ENCODE measurements around the gene TRAF2. TPM values are rescaled to one million over a fixed set of nuclear protein-coding genes. Genes with fewer than 3 reads are reported as not detected.

TRAF2 gene
- total RNA-seq, 2 experiments from 2014 or later: 10.6 to 11.6 TPM

DNA sequence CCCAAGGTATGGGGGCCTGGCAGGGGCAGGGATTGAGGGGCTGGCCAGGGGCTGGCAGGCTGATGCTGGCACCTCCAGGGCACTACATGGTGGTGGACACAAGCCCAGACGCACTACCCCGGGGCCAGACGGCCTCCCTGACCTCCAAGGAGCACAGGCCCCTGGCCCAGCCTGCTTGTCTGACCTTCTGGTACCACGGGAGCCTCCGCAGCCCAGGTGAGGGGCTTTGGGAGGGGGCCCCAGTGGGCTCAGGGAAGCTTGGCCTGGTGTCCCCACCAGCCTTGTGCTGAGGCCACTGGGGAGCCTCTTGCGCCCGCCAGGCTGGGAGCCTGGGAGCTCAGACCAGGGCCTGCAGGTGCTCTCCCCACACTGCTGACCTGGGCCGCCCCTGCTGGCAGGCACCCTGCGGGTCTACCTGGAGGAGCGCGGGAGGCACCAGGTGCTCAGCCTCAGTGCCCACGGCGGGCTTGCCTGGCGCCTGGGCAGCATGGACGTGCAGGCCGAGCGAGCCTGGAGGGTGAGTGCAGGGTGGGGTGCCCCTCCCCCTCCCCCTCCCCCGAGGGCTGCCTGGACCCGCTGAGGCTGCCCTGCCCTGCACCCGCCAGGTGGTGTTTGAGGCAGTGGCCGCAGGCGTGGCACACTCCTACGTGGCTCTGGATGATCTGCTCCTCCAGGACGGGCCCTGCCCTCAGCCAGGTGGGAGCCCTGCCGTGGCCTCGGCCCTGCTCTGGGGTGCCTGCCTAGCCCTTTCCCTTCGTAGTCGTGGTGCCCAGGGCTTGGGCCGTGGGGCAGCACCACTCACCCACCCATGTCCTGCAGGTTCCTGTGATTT is 28.5 kb upstream of the TRAF2 start:
- H3K27me3 ChIP-seq (ENCODE audit: control insufficient read depth in 1 of 2, insufficient read depth in 2 of 2, low read length in 2 of 2): no peaks in the 10 kb centered on the region
- Mint-ChIP-seq H3K9me3 (no peaks in the 10 kb centered on the region), H3K27me3 (no peaks in the 10 kb centered on the region), H3K4me3 (no peak overlapping the region), H3K27ac (no peak overlapping the region), H3K4me1 (ENCODE audit: low read depth) (no peaks in the 10 kb centered on the region), H3K36me3 (ENCODE audit: low read depth) (peaks cover 6% of the 10 kb centered on the region)
- intact Hi-C loops (cut with DNase I, micrococcal nuclease): no loop called here
- H3K4me1 ChIP-seq (ENCODE audit: insufficient read depth, low read length): no peaks in the 10 kb centered on the region
- no peak overlapping the region for H3K27ac ChIP-seq (ENCODE audit: low read depth in 1 of 2, low read length in 2 of 2)
- ChIA-PET POLR2A (no interaction called here), CTCF (no interaction called here)
- no peaks in the 10 kb centered on the region for H3K9me3 ChIP-seq (ENCODE audit: control insufficient read depth in 1 of 2, insufficient read depth in 1 of 2, low read length in 2 of 2)
- DNase-seq (peak in 2 of 14 experiments; percentile 0 to 33), ATAC-seq (ENCODE audit: poor library complexity) (no peak)
- no peak overlapping the region for H3K4me3 ChIP-seq (ENCODE audit: low read length)
- TF ChIP-seq, protein P1, sequence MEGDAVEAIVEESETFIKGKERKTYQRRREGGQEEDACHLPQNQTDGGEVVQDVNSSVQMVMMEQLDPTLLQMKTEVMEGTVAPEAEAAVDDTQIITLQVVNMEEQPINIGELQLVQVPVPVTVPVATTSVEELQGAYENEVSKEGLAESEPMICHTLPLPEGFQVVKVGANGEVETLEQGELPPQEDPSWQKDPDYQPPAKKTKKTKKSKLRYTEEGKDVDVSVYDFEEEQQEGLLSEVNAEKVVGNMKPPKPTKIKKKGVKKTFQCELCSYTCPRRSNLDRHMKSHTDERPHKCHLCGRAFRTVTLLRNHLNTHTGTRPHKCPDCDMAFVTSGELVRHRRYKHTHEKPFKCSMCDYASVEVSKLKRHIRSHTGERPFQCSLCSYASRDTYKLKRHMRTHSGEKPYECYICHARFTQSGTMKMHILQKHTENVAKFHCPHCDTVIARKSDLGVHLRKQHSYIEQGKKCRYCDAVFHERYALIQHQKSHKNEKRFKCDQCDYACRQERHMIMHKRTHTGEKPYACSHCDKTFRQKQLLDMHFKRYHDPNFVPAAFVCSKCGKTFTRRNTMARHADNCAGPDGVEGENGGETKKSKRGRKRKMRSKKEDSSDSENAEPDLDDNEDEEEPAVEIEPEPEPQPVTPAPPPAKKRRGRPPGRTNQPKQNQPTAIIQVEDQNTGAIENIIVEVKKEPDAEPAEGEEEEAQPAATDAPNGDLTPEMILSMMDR (IDR thresholded peaks at IDR 0.05): no peak
- peaks cover 17% of the 10 kb centered on the region for H3K36me3 ChIP-seq (ENCODE audit: insufficient read depth, low read length)

DNA sequence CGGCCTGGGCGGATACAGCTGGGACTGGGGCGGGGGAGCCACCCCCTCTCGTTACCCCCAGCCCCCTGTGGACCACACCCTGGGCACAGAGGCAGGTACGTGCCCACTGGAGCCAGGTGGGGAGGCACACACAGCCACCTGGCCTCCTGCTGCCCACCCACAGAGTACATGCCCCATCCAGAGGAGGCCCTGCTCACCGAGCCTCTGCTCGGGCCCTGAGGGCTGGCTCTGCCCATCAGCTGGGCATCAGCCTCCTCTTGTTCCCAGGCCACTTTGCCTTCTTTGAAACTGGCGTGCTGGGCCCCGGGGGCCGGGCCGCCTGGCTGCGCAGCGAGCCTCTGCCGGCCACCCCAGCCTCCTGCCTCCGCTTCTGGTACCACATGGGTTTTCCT is 27.9 kb upstream of the TRAF2 start:
- Histone ChIP-seq H3K27me3 (ENCODE audit: control insufficient read depth in 1 of 2, insufficient read depth in 2 of 2, low read length in 2 of 2) (no peaks in the 10 kb centered on the region), H3K36me3 (ENCODE audit: insufficient read depth, low read length) (peaks cover 24% of the 10 kb centered on the region), H3K9me3 (ENCODE audit: control insufficient read depth in 1 of 2, insufficient read depth in 1 of 2, low read length in 2 of 2) (no peaks in the 10 kb centered on the region), H3K27ac (ENCODE audit: low read depth in 1 of 2, low read length in 2 of 2) (no peak overlapping the region), H3K4me3 (ENCODE audit: low read length) (no peak overlapping the region), H3K4me1 (ENCODE audit: insufficient read depth, low read length) (no peaks in the 10 kb centered on the region)
- no peaks in the 10 kb centered on the region for H3K27me3 Mint-ChIP-seq
- intact Hi-C loops (cut with DNase I, micrococcal nuclease): no loop called here
- H3K27ac Mint-ChIP-seq: no peak overlapping the region
- no peak overlapping the region for H3K4me3 Mint-ChIP-seq
- CTCF ChIA-PET: no interaction called here
- POLR2A ChIA-PET: no interaction called here
- H3K36me3 Mint-ChIP-seq (ENCODE audit: low read depth): peaks cover 13% of the 10 kb centered on the region
- no peaks in the 10 kb centered on the region for H3K4me1 Mint-ChIP-seq (ENCODE audit: low read depth)
- TF ChIP-seq, protein P1 (IDR thresholded peaks at IDR 0.05): no peak
- peak in 1 of 14 experiments; percentile 22 for DNase-seq
- H3K9me3 Mint-ChIP-seq: no peaks in the 10 kb centered on the region
- no peak for ATAC-seq (ENCODE audit: poor library complexity)

GRCh38 chr9:136858844-136859757 is 27.2 kb upstream of the TRAF2 start:
- H3K9me3 Mint-ChIP-seq: no peaks in the 10 kb centered on the region
- Histone ChIP-seq H3K27me3 (ENCODE audit: control insufficient read depth in 1 of 2, insufficient read depth in 2 of 2, low read length in 2 of 2) (no peaks in the 10 kb centered on the region), H3K36me3 (ENCODE audit: insufficient read depth, low read length) (peaks cover 30% of the 10 kb centered on the region), H3K27ac (ENCODE audit: low read depth in 1 of 2, low read length in 2 of 2) (no peak overlapping the region), H3K4me1 (ENCODE audit: insufficient read depth, low read length) (peaks cover 4% of the 10 kb centered on the region), H3K4me3 (ENCODE audit: low read length) (no peak overlapping the region), H3K9me3 (ENCODE audit: control insufficient read depth in 1 of 2, insufficient read depth in 1 of 2, low read length in 2 of 2) (no peaks in the 10 kb centered on the region)
- CTCF ChIA-PET: no interaction called here
- intact Hi-C loops (cut with DNase I, micrococcal nuclease): no loop called here
- no peaks in the 10 kb centered on the region for H3K27me3 Mint-ChIP-seq
- H3K4me3 Mint-ChIP-seq: no peak overlapping the region
- ATAC-seq (ENCODE audit: poor library complexity): no peak
- H3K4me1 Mint-ChIP-seq (ENCODE audit: low read depth): peaks cover 5% of the 10 kb centered on the region
- TF ChIP-seq, protein P1 (IDR thresholded peaks at IDR 0.05): no peak
- POLR2A ChIA-PET: no interaction called here
- H3K36me3 Mint-ChIP-seq (ENCODE audit: low read depth): peaks cover 19% of the 10 kb centered on the region
- no peak overlapping the region for H3K27ac Mint-ChIP-seq
- DNase-seq: peak in 2 of 14 experiments; percentile 0 to 12

Measured in CD4-positive, alpha-beta T cell (primary cell).